Activated CD4-positive, alpha-beta T cell treated with anti-CD3 and anti-CD28 coated beads, Interleukin-2, Interleukin-6, amounts not matched to agents 100 ng/mL and 50 ng/mL, durations not matched to agents 16 hours and 8 hours (primary cell): ENCODE data around the gene HES3.

Source experiments
- DNase-seq: peaks from one replicate; pipeline ENCODE4 v3.0.0-alpha.2; 2020

The HES3 gene

GRCh38 chr1:6246497-6247467 lies 2.8 kb downstream of the HES3 start:
- peak; percentile 86 for DNase-seq

- no peak for DNase-seq
Observed at GRCh38 chr1:6247651-6248050, 3.7 kb downstream of the HES3 start.

- DNase-seq: no peak
Observed at GRCh38 chr1:6248161-6248776, 4.3 kb downstream of the HES3 start.

DNA sequence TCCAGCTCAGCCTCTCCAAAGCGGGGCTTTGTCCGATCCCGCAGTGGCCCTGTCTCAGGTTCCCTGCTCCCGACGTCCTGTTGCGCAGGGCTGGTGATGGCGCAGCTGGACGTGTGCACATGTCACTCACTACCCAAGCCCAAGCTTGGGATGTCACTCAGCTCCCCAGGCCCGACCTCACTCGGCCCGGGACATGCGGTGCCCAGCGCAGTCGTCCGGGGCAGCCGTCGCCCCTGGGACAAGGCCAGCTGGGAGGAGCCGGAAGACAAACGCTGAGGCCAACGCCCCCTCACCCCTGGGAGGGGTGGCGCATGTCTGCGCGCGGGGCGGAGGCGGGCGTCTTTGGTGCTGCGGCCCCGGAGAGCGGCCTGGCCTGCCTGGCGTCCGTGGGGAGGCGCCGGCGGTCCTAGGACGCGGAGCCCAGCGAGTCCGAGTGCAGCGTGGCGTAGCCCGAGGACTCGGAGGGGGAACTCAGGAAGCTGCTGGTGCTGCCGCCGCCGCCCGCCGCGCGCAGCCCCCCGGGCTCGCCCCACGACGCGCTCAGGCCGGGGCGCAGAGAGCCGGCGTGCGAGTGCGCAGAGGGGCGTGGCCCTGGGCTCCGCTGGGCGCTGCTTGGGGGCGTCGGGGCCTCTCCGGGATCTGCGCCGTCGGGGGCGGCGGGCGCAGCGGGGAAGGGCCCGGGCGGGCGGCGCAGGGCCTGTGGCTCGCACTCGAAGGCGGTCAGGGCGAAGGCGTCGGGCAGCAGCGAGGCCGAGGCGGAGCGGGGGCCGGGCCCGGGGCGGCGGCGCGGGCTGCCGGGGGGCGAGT lies 5.2 kb downstream of the HES3 start:
- no peak for DNase-seq

- no peak for DNase-seq
Observed at GRCh38 chr1:6249739-6250689, 6.0 kb downstream of the HES3 start.

GRCh38 chr1:6251233-6251632 lies 7.3 kb downstream of the HES3 start:
- no peak for DNase-seq

DNA sequence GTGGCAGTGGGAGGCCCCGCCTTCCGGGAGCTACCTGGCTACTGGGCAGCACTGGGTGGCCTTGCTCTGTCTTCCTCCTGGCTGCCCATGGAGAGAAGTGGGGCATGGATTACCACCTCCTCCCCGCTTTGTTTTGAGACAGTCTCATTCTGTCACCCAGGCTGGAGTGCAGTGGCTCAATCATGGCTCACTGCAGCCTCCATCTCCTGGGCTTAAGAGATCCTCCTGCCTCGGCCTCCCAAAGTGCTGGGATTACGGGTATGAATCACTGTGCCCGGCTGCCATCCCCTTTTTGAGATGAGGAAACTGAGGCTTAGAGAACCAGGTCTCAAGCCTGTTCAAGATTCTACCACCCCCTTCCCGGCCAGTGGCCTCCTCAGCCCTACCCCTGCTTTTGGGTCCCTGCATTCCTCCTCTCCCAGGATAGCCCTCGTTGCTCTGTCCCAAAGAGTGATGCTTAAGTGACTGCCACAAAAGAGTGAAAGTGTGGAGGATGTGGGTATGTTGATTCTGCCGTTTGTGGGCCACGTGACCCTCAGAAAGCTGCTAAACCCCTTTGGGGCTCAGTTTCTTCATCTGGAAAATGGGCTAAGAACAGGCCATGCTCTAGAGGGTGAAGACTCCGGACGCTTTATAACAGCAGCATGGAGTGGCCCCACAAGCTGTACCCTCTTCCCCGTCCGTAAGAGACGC lies 7.8 kb downstream of the HES3 start:
- no peak for DNase-seq

- DNase-seq: no peak
Observed at GRCh38 chr1:6252374-6252710, 8.4 kb downstream of the HES3 start.

- no peak for DNase-seq
Observed at GRCh38 chr1:6253380-6253779, 9.4 kb downstream of the HES3 start.

GRCh38 chr1:6254691-6255090 lies 10.7 kb downstream of the HES3 start:
- no peak for DNase-seq

- no peak for DNase-seq
Observed at GRCh38 chr1:6256645-6257044, 12.7 kb downstream of the HES3 start.

DNA sequence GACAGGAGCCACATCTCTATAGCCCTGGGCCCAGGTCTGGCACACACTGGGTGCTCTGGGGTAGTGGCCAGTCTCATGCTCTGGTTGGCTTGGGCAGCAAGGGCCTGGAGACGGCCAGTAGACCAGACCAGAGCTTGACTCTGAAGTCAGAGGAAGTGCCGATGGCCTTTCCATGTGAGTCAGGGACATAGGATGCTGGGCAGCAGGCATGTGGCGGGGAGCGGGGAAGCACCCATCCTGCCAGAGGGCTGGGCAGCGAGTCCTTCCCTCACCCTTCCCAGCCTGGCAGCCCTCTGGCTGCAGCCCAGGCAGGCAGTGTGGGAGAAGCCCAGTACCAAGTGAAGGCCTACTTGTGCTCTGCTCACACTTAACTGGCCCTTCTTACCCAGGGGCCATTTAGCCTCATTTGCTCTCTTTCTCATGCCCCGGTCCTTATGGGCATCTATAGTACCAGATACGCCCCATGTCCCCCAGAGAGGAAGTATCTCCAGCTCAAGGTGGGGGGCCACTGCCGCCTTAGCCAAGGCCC lies 13.6 kb downstream of the HES3 start:
- no peak for DNase-seq

- no peak for DNase-seq
Observed at GRCh38 chr1:6258675-6259074, 14.7 kb downstream of the HES3 start.

- peak; percentile 90 for DNase-seq
Observed at GRCh38 chr1:6259491-6260362, 15.7 kb downstream of the HES3 start.

DNA sequence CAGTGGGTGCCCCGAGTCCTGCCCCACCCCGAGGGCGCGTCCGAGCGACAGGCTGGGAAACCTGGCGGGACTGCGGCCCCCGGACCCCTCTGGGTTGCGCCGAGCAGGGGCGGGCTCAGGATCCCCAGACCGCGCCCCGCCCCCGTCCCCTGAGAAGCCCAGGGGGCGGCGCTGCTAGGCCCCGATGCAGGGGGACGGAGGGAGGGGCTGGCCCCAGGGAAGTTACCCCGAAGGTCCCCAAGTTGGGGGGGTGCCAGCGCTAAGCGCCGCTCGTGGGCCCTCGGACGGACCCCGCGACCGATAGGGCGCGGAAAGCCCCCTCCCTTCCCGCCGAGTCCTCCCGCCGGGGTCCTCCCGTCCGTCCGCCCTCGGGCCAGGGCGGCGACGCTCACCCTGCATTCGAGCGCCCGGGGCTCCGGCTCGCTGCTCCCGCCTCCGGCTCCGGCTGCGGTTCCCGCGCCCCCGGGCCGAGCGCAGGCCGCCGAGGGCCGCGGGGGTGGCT lies 16.5 kb downstream of the HES3 start:
- peak; percentile 27 for DNase-seq

GRCh38 chr1:6260961-6261614 lies 17.1 kb downstream of the HES3 start, which contains the start of gene GPR153:
GPR153 (minus strand) TSS chr1:6261098; CDS start chr1:6254905, 6,193 bp downstream.
- peak; percentile 44 for DNase-seq

- DNase-seq: no peak
Observed at GRCh38 chr1:6261615-6261995, 17.6 kb downstream of the HES3 start.

GRCh38 chr1:6262555-6263420 lies 18.8 kb downstream of the HES3 start:
- no peak for DNase-seq

GRCh38 chr1:6263716-6264115 lies 19.7 kb downstream of the HES3 start:
- no peak for DNase-seq
